HepG2 (cell line): ENCODE measurements around the gene CHIC2. TPM values are rescaled to one million over a fixed set of nuclear protein-coding genes. Genes with fewer than 3 reads are reported as not detected.

Experiments used
- EP300 ChIP-seq, 3 experiments: sonication (generic) in 1 of 3; formaldehyde crosslinking in 1 of 3; IDR thresholded peaks; 2 replicates each; pipeline versions ENCODE4 v1.5.1 to v1.6.1; 2011 to 2020; ENCODE audit warnings: low read depth in 2 of 3, low read length in 2 of 3, borderline replicate concordance in 1 of 3, improper control_type of control experiment in 1 of 3, mild to moderate bottlenecking in 1 of 3, missing genetic modification reagents in 1 of 3, moderate library complexity in 1 of 3
- FIP1L1 ChIP-seq: fragments of 200-400 bp; formaldehyde crosslinking; IDR thresholded peaks from 2 replicates; pipeline ENCODE4 v1.6.1; 2018; ENCODE audit warnings: low read depth, mild to moderate bottlenecking, low read length, moderate library complexity, borderline replicate concordance; ENCODE audit not compliant: insufficient read depth
- FOXJ3 ChIP-seq: sonication (generic); formaldehyde crosslinking; IDR thresholded peaks from 2 replicates; pipeline ENCODE4 v1.4.0; 2020; ENCODE audit warnings: missing genetic modification reagents, mild to moderate bottlenecking, borderline replicate concordance
- HOXA5 ChIP-seq: sonication (generic); formaldehyde crosslinking; IDR thresholded peaks from 2 replicates; pipeline ENCODE4 v1.4.0; 2020; ENCODE audit warnings: missing genetic modification reagents
- KDM1A ChIP-seq: IDR thresholded peaks from 2 replicates; pipeline ENCODE4 v1.6.1; 2016; ENCODE audit warnings: missing compliant biosample characterization
- KDM5B ChIP-seq: sonication (generic); formaldehyde crosslinking; IDR thresholded peaks from 2 replicates; pipeline ENCODE4 v1.4.0; 2020; ENCODE audit warnings: missing genetic modification reagents, mild to moderate bottlenecking, borderline replicate concordance
- MAF1 ChIP-seq: sonication (generic); formaldehyde crosslinking; IDR thresholded peaks from 2 replicates; pipeline ENCODE4 v1.5.0; 2020; ENCODE audit warnings: missing genetic modification reagents, borderline replicate concordance
- MATR3 ChIP-seq: sonication (generic); formaldehyde crosslinking; IDR thresholded peaks from 2 replicates; pipeline ENCODE4 v1.4.0; 2020; ENCODE audit warnings: missing genetic modification reagents
- MIER2 ChIP-seq: IDR thresholded peaks from 2 replicates; pipeline ENCODE4 v1.6.1; 2016; ENCODE audit warnings: missing biosample characterization, missing genetic modification reagents
- NFKB2 ChIP-seq: sonication (generic); formaldehyde crosslinking; IDR thresholded peaks from 2 replicates; pipeline ENCODE4 v1.4.0; 2020; ENCODE audit warnings: missing genetic modification reagents, borderline replicate concordance
- RFXANK ChIP-seq: IDR thresholded peaks from 2 replicates; pipeline ENCODE4 v1.6.1; 2016
- SATB2 ChIP-seq: sonication (generic); formaldehyde crosslinking; IDR thresholded peaks from 2 replicates; pipeline ENCODE4 v1.5.0; 2020; ENCODE audit warnings: missing genetic modification reagents
- SCMH1 ChIP-seq: sonication (generic); formaldehyde crosslinking; IDR thresholded peaks from 2 replicates; pipeline ENCODE4 v1.9.0; 2021; ENCODE audit warnings: missing genetic modification reagents, mild to moderate bottlenecking, borderline replicate concordance
- YEATS4 ChIP-seq: sonication (generic); formaldehyde crosslinking; IDR thresholded peaks from 2 replicates; pipeline ENCODE4 v1.4.0; 2020; ENCODE audit warnings: missing genetic modification reagents, borderline replicate concordance
- ZNF20 ChIP-seq: sonication (generic); formaldehyde crosslinking; IDR thresholded peaks from 2 replicates; pipeline ENCODE4 v1.4.0; 2020; ENCODE audit warnings: mild to moderate bottlenecking, moderate library complexity, missing genetic modification reagents
- ZNF253 ChIP-seq: sonication (generic); formaldehyde crosslinking; IDR thresholded peaks from 2 replicates; pipeline ENCODE4 v1.8.0; 2022; ENCODE audit warnings: mild to moderate bottlenecking, missing genetic modification reagents, borderline replicate concordance
- ZNF496 ChIP-seq: sonication (generic); formaldehyde crosslinking; IDR thresholded peaks from 2 replicates; pipeline ENCODE4 v1.8.1; 2023; ENCODE audit warnings: mild to moderate bottlenecking, moderate library complexity, missing genetic modification reagents; ENCODE audit not compliant: insufficient replicate concordance
- ZNF616 ChIP-seq: sonication (generic); formaldehyde crosslinking; IDR thresholded peaks from 2 replicates; pipeline ENCODE4 v1.5.0; 2020; ENCODE audit warnings: low read depth, mild to moderate bottlenecking, missing genetic modification reagents
- ZNF652 ChIP-seq: IDR thresholded peaks from 2 replicates; pipeline ENCODE4 v1.6.1; 2016; ENCODE audit warnings: low read depth, borderline replicate concordance
- ZNF709 ChIP-seq: sonication (generic); formaldehyde crosslinking; IDR thresholded peaks from 2 replicates; pipeline ENCODE4 v1.5.0; 2020; ENCODE audit warnings: mild to moderate bottlenecking, missing genetic modification reagents
- ZNF841 ChIP-seq: sonication (generic); formaldehyde crosslinking; IDR thresholded peaks from 2 replicates; pipeline ENCODE4 v1.8.1; 2023; ENCODE audit warnings: missing genetic modification reagents, borderline replicate concordance
- polyA plus RNA-seq, 8 experiments: library from polyadenylated mRNA; depleted of rRNA in 3 of 8; stranded (reverse) in 7 of 8; unstranded in 1 of 8; fragments of >200 nt; fragmentation: Illumina TruSeq in 4 of 8; extraction: Trizol in 4 of 8; gene quantifications; 2 replicates each; pipeline versions ENCODE4 v1.2.1 to v1.2.3, GENCODE V29; 2011 to 2016; ENCODE audit warnings: low read depth in 4 of 8, missing spikeins in 1 of 8, mixed read lengths in 1 of 8; ENCODE audit not compliant: insufficient read depth in 1 of 8
- total RNA-seq, 5 experiments: library from RNA; depleted of rRNA; stranded (reverse); fragments of >200 nt; fragmentation: Illumina TruSeq; extraction: Trizol; gene quantifications; 2 replicates each; pipeline ENCODE4 v1.2.3, GENCODE V29; 2016; ENCODE audit warnings: low read depth in 1 of 5
- TF ChIP-seq, protein P1 (sequence below): conservative IDR thresholded peaks from 2 replicates; pipeline ENCODE4 v1.6.1; 2018; ENCODE audit warnings: missing genetic modification reagents
- TF ChIP-seq, protein P2 (sequence below): sonication (generic); formaldehyde crosslinking; IDR thresholded peaks from 2 replicates; pipeline ENCODE4 v1.5.0; 2020; ENCODE audit warnings: missing genetic modification reagents
- TF ChIP-seq, protein P3 (sequence below): sonication (generic); formaldehyde crosslinking; IDR thresholded peaks from 2 replicates; pipeline ENCODE4 v1.4.0; 2020; ENCODE audit warnings: low read depth, mild to moderate bottlenecking, missing genetic modification reagents
- TF ChIP-seq, protein P4 (sequence below): sonication (generic); formaldehyde crosslinking; IDR thresholded peaks from 2 replicates; pipeline ENCODE4 v1.4.0; 2020; ENCODE audit warnings: mild to moderate bottlenecking, missing genetic modification reagents
- TF ChIP-seq, protein P5 (sequence below): sonication (generic); formaldehyde crosslinking; IDR thresholded peaks from 2 replicates; pipeline ENCODE4 v1.8.1; 2022; ENCODE audit warnings: mild to moderate bottlenecking, missing genetic modification reagents

CHIC2 gene
- total and polyA plus RNA-seq, 2 of the 13 experiments (the other 11 are each of a cell fraction or from before 2014, with no cell fraction given) = 10.0 to 17.2 TPM

DNA sequence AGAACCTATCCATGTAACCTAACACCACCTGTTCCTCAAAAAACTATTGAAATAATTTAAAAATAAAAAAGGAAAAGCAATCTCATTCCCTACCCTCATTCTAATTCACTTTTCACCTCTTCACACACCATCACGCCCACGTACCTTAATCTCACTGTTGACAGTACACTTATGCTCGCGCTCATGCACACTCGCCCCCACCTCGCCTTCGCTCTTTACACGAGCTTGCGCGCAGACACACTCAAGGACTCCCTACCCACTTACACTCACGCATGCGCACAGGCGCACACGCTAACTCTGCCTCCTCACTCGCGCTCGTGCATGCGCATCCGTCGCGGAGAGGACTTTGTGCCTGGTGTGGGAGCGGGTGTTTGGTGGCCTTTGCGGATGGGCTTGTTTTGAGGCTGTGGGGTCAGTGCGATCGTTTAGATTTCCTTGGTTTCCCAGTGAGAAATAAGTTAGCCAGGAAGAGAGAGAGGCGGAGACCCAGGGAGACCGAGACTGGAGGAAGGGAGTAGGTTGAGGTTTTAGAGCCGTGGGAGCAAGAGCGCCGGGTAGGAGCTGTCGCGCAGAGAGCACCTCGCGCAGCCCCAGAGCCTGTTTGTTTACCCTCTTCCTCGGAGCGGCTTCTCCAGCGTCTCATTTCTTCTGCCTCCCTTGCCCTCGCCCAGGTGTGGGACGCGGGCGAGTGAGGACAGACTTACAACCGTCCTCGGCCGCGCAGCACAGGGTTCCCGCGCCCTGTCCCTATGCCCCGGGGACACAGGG lies 27.4 kb upstream of the CHIC2 start (continued):
- no peak for TF ChIP-seq ZNF496 (CRISPR knock-in tag)
- TF ChIP-seq FIP1L1 = no peak
- no peak for TF ChIP-seq KDM1A (CRISPR knock-in tag)
- no peak for TF ChIP-seq ZNF20 (CRISPR knock-in tag)
- TF ChIP-seq MIER2 = no peak
- TF ChIP-seq EP300 (IDR thresholded peaks at IDR 0.05; ENCODE audit: low read depth in 2 of 2, low read length in 2 of 2) = no peak
- no peak; the same call in 1 of the 2 replicates for TF ChIP-seq EP300 (CRISPR knock-in tag; IDR thresholded peaks at IDR 0.05; ENCODE audit: borderline replicate concordance)
- TF ChIP-seq NFKB2 (CRISPR knock-in tag) = peak; percentile 22; the same call in 1 of the 2 replicates
- peak; percentile 56; the same call in 1 of the 2 replicates for TF ChIP-seq KDM5B (CRISPR knock-in tag)
- TF ChIP-seq SATB2 (CRISPR knock-in tag) = no peak
- no peak for TF ChIP-seq MATR3 (CRISPR knock-in tag)
- TF ChIP-seq ZNF841 (CRISPR knock-in tag) = no peak
- TF ChIP-seq RFXANK (CRISPR knock-in tag) = no peak
- no peak for TF ChIP-seq HOXA5
- TF ChIP-seq, protein P1, sequence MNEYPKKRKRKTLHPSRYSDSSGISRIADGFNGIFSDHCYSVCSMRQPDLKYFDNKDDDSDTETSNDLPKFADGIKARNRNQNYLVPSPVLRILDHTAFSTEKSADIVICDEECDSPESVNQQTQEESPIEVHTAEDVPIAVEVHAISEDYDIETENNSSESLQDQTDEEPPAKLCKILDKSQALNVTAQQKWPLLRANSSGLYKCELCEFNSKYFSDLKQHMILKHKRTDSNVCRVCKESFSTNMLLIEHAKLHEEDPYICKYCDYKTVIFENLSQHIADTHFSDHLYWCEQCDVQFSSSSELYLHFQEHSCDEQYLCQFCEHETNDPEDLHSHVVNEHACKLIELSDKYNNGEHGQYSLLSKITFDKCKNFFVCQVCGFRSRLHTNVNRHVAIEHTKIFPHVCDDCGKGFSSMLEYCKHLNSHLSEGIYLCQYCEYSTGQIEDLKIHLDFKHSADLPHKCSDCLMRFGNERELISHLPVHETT (CRISPR knock-in tag) = no peak
- no peak for TF ChIP-seq FOXJ3 (CRISPR knock-in tag)
- TF ChIP-seq MAF1 (CRISPR knock-in tag) = no peak
- TF ChIP-seq, protein P2, sequence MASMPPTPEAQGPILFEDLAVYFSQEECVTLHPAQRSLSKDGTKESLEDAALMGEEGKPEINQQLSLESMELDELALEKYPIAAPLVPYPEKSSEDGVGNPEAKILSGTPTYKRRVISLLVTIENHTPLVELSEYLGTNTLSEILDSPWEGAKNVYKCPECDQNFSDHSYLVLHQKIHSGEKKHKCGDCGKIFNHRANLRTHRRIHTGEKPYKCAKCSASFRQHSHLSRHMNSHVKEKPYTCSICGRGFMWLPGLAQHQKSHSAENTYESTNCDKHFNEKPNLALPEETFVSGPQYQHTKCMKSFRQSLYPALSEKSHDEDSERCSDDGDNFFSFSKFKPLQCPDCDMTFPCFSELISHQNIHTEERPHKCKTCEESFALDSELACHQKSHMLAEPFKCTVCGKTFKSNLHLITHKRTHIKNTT (CRISPR knock-in tag) = no peak
- TF ChIP-seq SCMH1 = no peak
- TF ChIP-seq ZNF253 (CRISPR knock-in tag) = no peak
- TF ChIP-seq ZNF652 = no peak
- peak; percentile 62 for TF ChIP-seq YEATS4
- TF ChIP-seq, protein P3, sequence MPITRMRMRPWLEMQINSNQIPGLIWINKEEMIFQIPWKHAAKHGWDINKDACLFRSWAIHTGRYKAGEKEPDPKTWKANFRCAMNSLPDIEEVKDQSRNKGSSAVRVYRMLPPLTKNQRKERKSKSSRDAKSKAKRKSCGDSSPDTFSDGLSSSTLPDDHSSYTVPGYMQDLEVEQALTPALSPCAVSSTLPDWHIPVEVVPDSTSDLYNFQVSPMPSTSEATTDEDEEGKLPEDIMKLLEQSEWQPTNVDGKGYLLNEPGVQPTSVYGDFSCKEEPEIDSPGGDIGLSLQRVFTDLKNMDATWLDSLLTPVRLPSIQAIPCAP (CRISPR knock-in tag) = no peak
- peak; percentile 43; the same call in 1 of the 2 replicates for TF ChIP-seq ZNF709 (CRISPR knock-in tag)
- TF ChIP-seq ZNF616 (CRISPR knock-in tag) = no peak
- TF ChIP-seq, protein P4, sequence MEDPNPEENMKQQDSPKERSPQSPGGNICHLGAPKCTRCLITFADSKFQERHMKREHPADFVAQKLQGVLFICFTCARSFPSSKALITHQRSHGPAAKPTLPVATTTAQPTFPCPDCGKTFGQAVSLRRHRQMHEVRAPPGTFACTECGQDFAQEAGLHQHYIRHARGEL (CRISPR knock-in tag) = no peak
- TF ChIP-seq, protein P5, sequence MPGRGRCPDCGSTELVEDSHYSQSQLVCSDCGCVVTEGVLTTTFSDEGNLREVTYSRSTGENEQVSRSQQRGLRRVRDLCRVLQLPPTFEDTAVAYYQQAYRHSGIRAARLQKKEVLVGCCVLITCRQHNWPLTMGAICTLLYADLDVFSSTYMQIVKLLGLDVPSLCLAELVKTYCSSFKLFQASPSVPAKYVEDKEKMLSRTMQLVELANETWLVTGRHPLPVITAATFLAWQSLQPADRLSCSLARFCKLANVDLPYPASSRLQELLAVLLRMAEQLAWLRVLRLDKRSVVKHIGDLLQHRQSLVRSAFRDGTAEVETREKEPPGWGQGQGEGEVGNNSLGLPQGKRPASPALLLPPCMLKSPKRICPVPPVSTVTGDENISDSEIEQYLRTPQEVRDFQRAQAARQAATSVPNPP (CRISPR knock-in tag) = no peak
